Keratinocyte (primary cell): ENCODE measurements around the gene LLCFC1. TPM values are rescaled to one million over a fixed set of nuclear protein-coding genes. Genes with fewer than 3 reads are reported as not detected.

Source experiments
- DNase-seq: peaks from one replicate; pipeline ENCODE4 v3.0.0-alpha.2; 2011; ENCODE audit warnings: low read depth, missing footprints, low spot score
- FAIRE-seq: peaks from 2 replicates; lab custom pipeline; 2011; peaks lifted over from hg19 to GRCh38; lab: Jason Lieb, UNC
- H2AFZ ChIP-seq: 2 replicates; pipeline ENCODE4 v1.6.0; 2012; ENCODE audit warnings: low read length, control low read depth, inconsistent platforms; ENCODE audit not compliant: control insufficient read depth
- H3K27ac ChIP-seq: 2 replicates; pipeline ENCODE4 v1.5.1; 2011; ENCODE audit warnings: low read length; ENCODE audit not compliant: control insufficient read depth, insufficient read depth
- H3K27me3 ChIP-seq: 3 replicates; pipeline ENCODE4 v1.6.0; 2011; ENCODE audit warnings: low read length; ENCODE audit not compliant: control insufficient read depth, insufficient read depth; ENCODE audit errors: extremely low read depth
- H3K36me3 ChIP-seq, 2 experiments: 2 replicates in 1 of 2; 3 replicates in 1 of 2; pipeline ENCODE4 v1.5.1; 2011; ENCODE audit warnings: low read length in 2 of 2, mild to moderate bottlenecking in 1 of 2; ENCODE audit not compliant: control insufficient read depth in 2 of 2, insufficient read depth in 2 of 2; ENCODE audit errors: extremely low read depth in 1 of 2
- H3K4me1 ChIP-seq: 3 replicates; pipeline ENCODE4 v1.5.1; 2011; ENCODE audit warnings: low read length; ENCODE audit not compliant: control insufficient read depth, insufficient read depth; ENCODE audit errors: extremely low read depth
- H3K4me2 ChIP-seq: 3 replicates; pipeline ENCODE4 v1.6.0; 2011; ENCODE audit warnings: low read depth, low read length; ENCODE audit not compliant: control insufficient read depth, insufficient read depth; ENCODE audit errors: extremely low read depth
- H3K4me3 ChIP-seq, 3 experiments: fragments of 200-600 bp in 1 of 3; sonication (generic) in 1 of 3; 2 replicates in 2 of 3; 3 replicates in 1 of 3; pipeline ENCODE4 v1.5.1; 2011 to 2016; ENCODE audit warnings: low read length in 3 of 3, mild to moderate bottlenecking in 3 of 3, control low read depth in 2 of 3, inconsistent platforms in 1 of 3, low read depth in 1 of 3, mixed read lengths in 1 of 3, mixed run types in 1 of 3, moderate library complexity in 1 of 3; ENCODE audit not compliant: control insufficient read depth in 2 of 3, insufficient read depth in 2 of 3; ENCODE audit errors: extremely low read depth in 1 of 3
- H3K79me2 ChIP-seq: 2 replicates; pipeline ENCODE4 v1.6.0; 2012; ENCODE audit warnings: low read length; ENCODE audit not compliant: control insufficient read depth, insufficient read depth
- H3K9ac ChIP-seq: 3 replicates; pipeline ENCODE4 v1.6.0; 2011; ENCODE audit warnings: low read length; ENCODE audit not compliant: control insufficient read depth, insufficient read depth; ENCODE audit errors: extremely low read depth
- H3K9me1 ChIP-seq: 3 replicates; pipeline ENCODE4 v1.6.0; 2011; ENCODE audit warnings: low read length; ENCODE audit not compliant: control insufficient read depth, insufficient read depth; ENCODE audit errors: extremely low read depth
- H3K9me3 ChIP-seq: 2 replicates; pipeline ENCODE4 v1.5.1; 2012; ENCODE audit warnings: low read depth, low read length; ENCODE audit not compliant: control insufficient read depth
- H4K20me1 ChIP-seq: 3 replicates; pipeline ENCODE4 v1.6.0; 2011; ENCODE audit warnings: low read length; ENCODE audit not compliant: control insufficient read depth, insufficient read depth; ENCODE audit errors: extremely low read depth
- CTCF ChIP-seq, 3 experiments: IDR thresholded peaks in 1 of 3; conservative IDR thresholded peaks in 1 of 3; optimal IDR thresholded peaks in 1 of 3; 2 replicates in 2 of 3; 3 replicates in 1 of 3; pipeline versions ENCODE3 to v1.5.1; 2011; ENCODE audit warnings: low read length in 3 of 3, mild to moderate bottlenecking in 3 of 3, moderate library complexity in 2 of 3, control low read depth in 1 of 3, inconsistent platforms in 1 of 3; ENCODE audit not compliant: insufficient read depth in 2 of 3; ENCODE audit errors: extremely low read depth in 1 of 3
- EZH2 ChIP-seq: IDR thresholded peaks from one replicate; pipeline ENCODE4 v1.6.1; 2012; ENCODE audit warnings: inconsistent platforms, mild to moderate bottlenecking, low read length, moderate library complexity
- dilution Hi-C: fragments of 300-500 bp; cut with MboI; formaldehyde crosslinking; loops from one replicate; pipeline ENCODE4 v1.7.0; 2020; ENCODE audit warnings: low sequenced_read_pairs; ENCODE audit not compliant: extremely low pct_ligation_motif_present
- polyA plus RNA-seq, 5 experiments: library from polyadenylated mRNA; depleted of rRNA in 3 of 5; stranded (reverse) in 3 of 5; stranded (forward) in 1 of 5; unstranded in 1 of 5; fragments of >200 nt; gene quantifications; 1 replicate in 1 of 5; 2 replicates in 3 of 5; 3 replicates in 1 of 5; pipeline versions ENCODE4 v1.2.1 to v1.2.3, GENCODE V29; 2011 to 2012; ENCODE audit warnings: missing spikeins in 2 of 5, low read depth in 1 of 5, low replicate concordance in 1 of 5

The LLCFC1 gene
- polyA plus RNA-seq, 1 donor (not counting 4 experiments of a cell fraction or from before 2014, with no cell fraction given): not detected

GRCh38 chr7:142984297-142984696 lies 45.0 kb downstream of the LLCFC1 start:
- TF ChIP-seq EZH2 (no peak), CTCF (optimal IDR thresholded peaks at IDR 0.05 in 1 of 3, IDR thresholded peaks at IDR 0.05 in 1 of 3, conservative IDR thresholded peaks at IDR 0.05 in 1 of 3; ENCODE audit: extremely low read depth in 1 of 3, insufficient read depth in 2 of 3, low read length in 3 of 3) (no peak)
- Histone ChIP-seq H2AFZ (no peak overlapping the region), H3K36me3 (no peaks in the 10 kb centered on the region), H3K27ac (no peak overlapping the region), H3K9ac (no peak overlapping the region), H3K4me2 (no peak overlapping the region), H3K4me3 (no peak overlapping the region), H3K4me1 (no peaks in the 10 kb centered on the region), H3K9me1 (no peaks in the 10 kb centered on the region), H3K9me3 (no peaks in the 10 kb centered on the region), H4K20me1 (no peaks in the 10 kb centered on the region), H3K79me2 (no peaks in the 10 kb centered on the region), H3K27me3 (no peaks in the 10 kb centered on the region)
- dilution Hi-C loops: no loop called here
- FAIRE-seq (no peak), DNase-seq (no peak)

Other genes with a start within 250 kb of the LLCFC1 start
- gene PRSS1, start 190.0 kb upstream of the LLCFC1 start, polyA plus RNA-seq: not detected in 3 replicates
- not detected in 3 replicates for gene PRSS2, start 168.5 kb upstream of the LLCFC1 start, polyA plus RNA-seq
- gene EPHB6, start 84.4 kb upstream of the LLCFC1 start, polyA plus RNA-seq: 0.59 to 3.0 TPM (median 1.9 TPM) in 3 replicates
- 0.63 to 1.8 TPM (median 1.5 TPM) in 3 replicates for gene TRPV6, start 53.7 kb upstream of the LLCFC1 start, polyA plus RNA-seq
- not detected in 3 replicates for gene TRPV5, start 5.7 kb upstream of the LLCFC1 start, polyA plus RNA-seq
- 0.09 TPM in 1 of 3 replicates, not detected in the others for gene KEL, start 22.9 kb downstream of the LLCFC1 start, polyA plus RNA-seq
- gene OR9A2, start 87.6 kb downstream of the LLCFC1 start, polyA plus RNA-seq: not detected in 3 replicates
- not detected in 3 replicates for gene OR6V1, start 112.9 kb downstream of the LLCFC1 start, polyA plus RNA-seq
- gene PIP, start 192.6 kb downstream of the LLCFC1 start, polyA plus RNA-seq: not detected in 3 replicates
- not detected in 3 replicates for gene TAS2R39, start 243.9 kb downstream of the LLCFC1 start, polyA plus RNA-seq